MCF 10A (cell line): ENCODE data around the gene GAN. TPM values are rescaled to one million over a fixed set of nuclear protein-coding genes. Genes with fewer than 3 reads are reported as not detected.
"Not testable (repeated sequence)": the region's sequence is repeated elsewhere in the genome, so short reads cannot be mapped to it uniquely, and the experiment has no call there.

Experiments
- BruUV-seq: library from RNA; stranded (reverse); fragments of 400-500 nt; replicated peaks from 2 replicates; lab custom pipeline; 2021; lab: Mats Ljungman, UMichigan
- CTCF ChIA-PET: fragments of 300-600 bp; sonication (Branson Sonifier 250); formaldehyde crosslinking; extraction: SDS; loops from one replicate; lab custom pipeline; 2021; ENCODE audit warnings: antibody characterized with exemption, inconsistent platforms; lab: Yijun Ruan, JAX
- POLR2A ChIA-PET: fragments of 300-600, 350-650 bp; sonication (Branson Sonifier 250); formaldehyde crosslinking; extraction: SDS; loops from one replicate; lab custom pipeline; 2020; ENCODE audit warnings: antibody characterized with exemption, inconsistent platforms; lab: Yijun Ruan, JAX
- DNase-seq: peaks from one replicate; pipeline ENCODE4 v3.0.0-alpha.2; 2018; ENCODE audit not compliant: unreplicated experiment
- H3K27ac Mint-ChIP-seq: one replicate; pipeline ENCODE4 v1.8.0; 2022; ENCODE audit warnings: mild to moderate bottlenecking, low read depth, mixed read lengths; ENCODE audit not compliant: unreplicated experiment
- H3K27me3 Mint-ChIP-seq: one replicate; pipeline ENCODE4 v1.8.0; 2022; ENCODE audit warnings: mixed read lengths; ENCODE audit not compliant: insufficient read depth, unreplicated experiment
- H3K36me3 Mint-ChIP-seq: one replicate; pipeline ENCODE4 v1.8.0; 2022; ENCODE audit warnings: mild to moderate bottlenecking, moderate library complexity, mixed read lengths; ENCODE audit not compliant: insufficient read depth, unreplicated experiment
- H3K4me1 Mint-ChIP-seq: one replicate; pipeline ENCODE4 v1.8.0; 2022; ENCODE audit warnings: mixed read lengths; ENCODE audit not compliant: insufficient read depth, unreplicated experiment
- H3K4me3 Mint-ChIP-seq: one replicate; pipeline ENCODE4 v1.8.0; 2022; ENCODE audit warnings: mild to moderate bottlenecking, moderate library complexity, mixed read lengths; ENCODE audit not compliant: unreplicated experiment
- H3K9me3 Mint-ChIP-seq: one replicate; pipeline ENCODE4 v1.8.0; 2022; ENCODE audit warnings: mixed read lengths; ENCODE audit not compliant: unreplicated experiment
- intact Hi-C: fragments of 100-400 bp; cut with micrococcal nuclease; formaldehyde crosslinking; loops from 2 replicates; pipeline ENCODE4 v1.14.1; 2022
- total RNA-seq: library from RNA; stranded (reverse); gene quantifications from 2 replicates; pipeline ENCODE4 v1.2.3, GENCODE V29; 2022
- TF ChIP-seq, protein P1 (sequence below): fragments of 200-600 bp; IDR thresholded peaks from one replicate; pipeline ENCODE4 v1.8.0; 2022; ENCODE audit warnings: antibody characterized with exemption, mild to moderate bottlenecking; ENCODE audit not compliant: unreplicated experiment

The GAN gene
- total RNA-seq, 1 experiment from 2014 or later: 12.4 TPM

DNA sequence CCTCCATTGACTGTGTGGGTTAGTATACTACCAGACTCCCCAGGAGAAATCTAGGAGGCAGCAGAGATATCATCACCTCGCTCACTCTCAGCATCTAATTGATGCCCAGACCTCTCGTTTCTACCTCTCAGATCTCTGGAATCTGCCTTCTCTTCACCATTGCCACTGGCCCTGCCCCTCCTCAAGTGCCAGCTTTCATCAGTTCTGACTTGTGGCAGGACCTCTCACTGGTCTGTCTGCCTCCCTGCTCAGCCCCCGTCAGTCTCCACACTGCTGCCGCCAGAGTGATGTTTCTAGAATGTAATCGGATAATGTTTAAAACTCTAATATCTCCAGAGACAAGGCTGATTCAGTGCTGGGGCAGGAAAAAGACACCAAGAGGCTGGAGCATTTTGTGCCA, 15.2 kb downstream of the GAN start:
- peaks cover 14% of the 10 kb centered on the region for H3K36me3 Mint-ChIP-seq
- POLR2A ChIA-PET: interaction anchor here (0.8 kb wide), 1 partner anchor 11 kb away, joined by 3 read pairs; no protein-coding TSS in a partner anchor
- H3K4me3 Mint-ChIP-seq: no peak overlapping the region
- no peak for DNase-seq
- CTCF ChIA-PET: interaction anchor here (0.6 to 0.8 kb wide), 2 partner anchors 10 to 25 kb away, joined by 3 read pairs; no protein-coding TSS in a partner anchor
- peaks cover 43% of the 10 kb centered on the region for H3K4me1 Mint-ChIP-seq
- no peaks in the 10 kb centered on the region for H3K27me3 Mint-ChIP-seq
- no peak overlapping the region for H3K27ac Mint-ChIP-seq
- BruUV-seq: no TSS peak
- intact Hi-C loops: no loop called here
- TF ChIP-seq, protein P1, sequence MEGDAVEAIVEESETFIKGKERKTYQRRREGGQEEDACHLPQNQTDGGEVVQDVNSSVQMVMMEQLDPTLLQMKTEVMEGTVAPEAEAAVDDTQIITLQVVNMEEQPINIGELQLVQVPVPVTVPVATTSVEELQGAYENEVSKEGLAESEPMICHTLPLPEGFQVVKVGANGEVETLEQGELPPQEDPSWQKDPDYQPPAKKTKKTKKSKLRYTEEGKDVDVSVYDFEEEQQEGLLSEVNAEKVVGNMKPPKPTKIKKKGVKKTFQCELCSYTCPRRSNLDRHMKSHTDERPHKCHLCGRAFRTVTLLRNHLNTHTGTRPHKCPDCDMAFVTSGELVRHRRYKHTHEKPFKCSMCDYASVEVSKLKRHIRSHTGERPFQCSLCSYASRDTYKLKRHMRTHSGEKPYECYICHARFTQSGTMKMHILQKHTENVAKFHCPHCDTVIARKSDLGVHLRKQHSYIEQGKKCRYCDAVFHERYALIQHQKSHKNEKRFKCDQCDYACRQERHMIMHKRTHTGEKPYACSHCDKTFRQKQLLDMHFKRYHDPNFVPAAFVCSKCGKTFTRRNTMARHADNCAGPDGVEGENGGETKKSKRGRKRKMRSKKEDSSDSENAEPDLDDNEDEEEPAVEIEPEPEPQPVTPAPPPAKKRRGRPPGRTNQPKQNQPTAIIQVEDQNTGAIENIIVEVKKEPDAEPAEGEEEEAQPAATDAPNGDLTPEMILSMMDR: no peak
- no peaks in the 10 kb centered on the region for H3K9me3 Mint-ChIP-seq

DNA sequence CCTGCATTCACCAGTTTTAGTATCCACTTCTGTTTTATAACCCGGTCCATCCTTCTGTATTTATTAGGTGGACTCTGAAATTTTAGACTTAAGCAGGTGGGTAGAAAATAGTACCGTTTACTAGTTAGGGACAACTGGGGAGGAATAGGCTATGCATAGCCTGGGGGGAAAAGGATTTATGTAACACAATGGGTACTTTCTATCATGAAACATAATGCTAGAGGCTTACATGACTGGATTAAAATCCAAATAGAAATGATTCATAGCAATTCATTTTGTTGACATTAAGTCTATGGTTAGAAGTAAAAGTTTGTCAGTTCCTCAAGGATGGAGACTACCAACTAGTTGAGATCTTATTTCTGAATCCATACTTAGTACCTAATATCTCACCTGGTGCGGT, 18.6 kb downstream of the GAN start:
- CTCF ChIA-PET: no interaction called here
- peaks cover 7% of the 10 kb centered on the region for H3K36me3 Mint-ChIP-seq
- no peaks in the 10 kb centered on the region for H3K27me3 Mint-ChIP-seq
- POLR2A ChIA-PET: no interaction called here
- intact Hi-C loops: no loop called here
- no TSS peak for BruUV-seq
- H3K9me3 Mint-ChIP-seq: no peaks in the 10 kb centered on the region
- H3K4me3 Mint-ChIP-seq: no peak overlapping the region
- TF ChIP-seq, protein P1: no peak
- H3K27ac Mint-ChIP-seq: no peak overlapping the region
- H3K4me1 Mint-ChIP-seq: peaks cover 24% of the 10 kb centered on the region
- no peak for DNase-seq

DNA sequence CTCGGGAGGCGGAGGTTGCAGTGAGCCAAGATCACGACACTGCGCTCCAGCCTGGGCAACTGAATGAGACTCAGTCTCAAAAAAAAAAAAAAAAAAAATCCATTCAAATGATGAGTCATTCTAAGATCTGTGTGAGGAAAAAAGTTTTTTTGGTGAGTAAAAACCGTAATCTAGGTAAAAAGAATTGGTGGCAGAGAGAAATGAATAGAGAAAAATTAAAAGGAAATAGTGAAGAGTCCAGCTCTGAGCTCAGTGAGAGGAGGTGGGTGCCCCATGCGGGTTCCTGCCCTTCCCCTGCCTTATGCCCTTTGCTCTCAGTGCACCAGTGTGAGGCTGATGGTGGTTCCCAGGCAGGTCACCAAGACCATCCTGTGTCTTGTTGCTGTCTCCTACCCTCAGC, 20.9 kb downstream of the GAN start:
- Mint-ChIP-seq H3K27ac (no peak overlapping the region), H3K36me3 (peaks cover 7% of the 10 kb centered on the region), H3K4me3 (no peak overlapping the region), H3K4me1 (peaks cover 10% of the 10 kb centered on the region), H3K27me3 (no peaks in the 10 kb centered on the region), H3K9me3 (peaks cover 2% of the 10 kb centered on the region)
- BruUV-seq: no TSS peak
- ChIA-PET POLR2A (interaction anchor here (0.7 to 2.4 kb wide), 2 partner anchors 16 to 1579 kb away, joined by 5 to 8 read pairs; no protein-coding TSS in a partner anchor), CTCF (interaction anchor here (0.6 to 1.7 kb wide), 5 partner anchors 9 to 541 kb away, joined by 3 to 4 read pairs (median 3); no protein-coding TSS in a partner anchor)
- intact Hi-C loops: no loop called here
- no peak for DNase-seq
- TF ChIP-seq, protein P1: no peak

DNA sequence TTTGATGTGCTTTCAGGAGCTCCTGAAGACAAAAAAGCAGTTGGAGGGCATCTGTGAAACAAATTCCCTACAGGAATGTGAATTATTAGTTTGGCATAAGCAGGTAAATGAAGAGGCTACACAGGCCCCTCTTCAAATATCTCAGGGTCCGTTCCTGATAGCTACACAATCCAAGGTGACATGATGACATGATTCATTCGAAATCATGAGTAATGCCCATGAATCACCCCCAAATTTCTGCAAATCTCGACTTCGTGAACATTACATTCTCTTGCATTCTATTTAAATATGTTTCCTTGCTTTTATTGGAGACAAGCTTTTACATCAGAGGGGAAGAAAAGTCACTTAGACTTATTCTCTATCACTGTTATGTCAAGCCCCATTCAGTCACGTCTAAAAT, 22.3 kb downstream of the GAN start:
- TF ChIP-seq, protein P1: no peak
- Mint-ChIP-seq H3K4me3 (no peak overlapping the region), H3K9me3 (peaks cover 7% of the 10 kb centered on the region), H3K27ac (no peak overlapping the region), H3K36me3 (peaks cover 7% of the 10 kb centered on the region), H3K27me3 (no peaks in the 10 kb centered on the region), H3K4me1 (peaks cover 6% of the 10 kb centered on the region)
- intact Hi-C loops: no loop called here
- no peak for DNase-seq
- ChIA-PET POLR2A (interaction anchor here (1.4 to 2.4 kb wide), 2 partner anchors 9 to 17 kb away, joined by 3 to 8 read pairs; no protein-coding TSS in a partner anchor), CTCF (interaction anchor here (0.9 to 1.7 kb wide), 4 partner anchors 14 to 147 kb away, joined by 3 to 5 read pairs (median 4); no protein-coding TSS in a partner anchor)
- BruUV-seq: no TSS peak

DNA sequence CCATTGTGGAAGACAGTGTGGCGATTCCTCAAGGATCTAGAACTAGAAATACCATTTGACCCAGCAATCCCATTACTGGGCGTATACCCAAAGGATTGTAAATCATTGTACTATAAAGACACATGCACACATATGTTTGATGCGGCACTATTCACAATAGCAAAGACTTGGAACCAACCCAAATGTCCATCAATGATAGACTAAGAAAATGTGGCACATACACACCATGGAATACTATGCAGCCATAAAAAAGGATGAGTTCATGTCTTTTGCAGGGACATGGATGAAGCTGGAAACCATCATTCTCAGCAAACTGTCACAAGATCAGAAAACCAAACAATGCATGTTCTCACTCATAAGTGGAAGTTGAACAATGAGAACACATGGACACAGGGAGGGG, 30.4 kb downstream of the GAN start:
- ChIA-PET CTCF (interaction anchor here (0.6 to 0.9 kb wide), 2 partner anchors 14 to 18 kb away, joined by 4 to 5 read pairs; no protein-coding TSS in a partner anchor), POLR2A (interaction anchor here (1.3 kb wide), 1 partner anchor 17 kb away, joined by 4 read pairs; no protein-coding TSS in a partner anchor)
- H3K36me3 Mint-ChIP-seq, H3K4me1 Mint-ChIP-seq, intact Hi-C loops, BruUV-seq, H3K4me3 Mint-ChIP-seq, H3K27ac Mint-ChIP-seq, DNase-seq, H3K27me3 Mint-ChIP-seq: not testable (repeated sequence)
- H3K9me3 Mint-ChIP-seq: peaks cover 40% of the 10 kb centered on the region
